GM12873 (cell line): ENCODE data around the gene GPX8.

Experiments used
- TF ChIP-seq, protein P1 (sequence below): IDR thresholded peaks from 2 replicates; pipeline ENCODE4 v1.5.1; 2012; ENCODE audit warnings: low read depth, mild to moderate bottlenecking, moderate library complexity, low read length, control low read depth; ENCODE audit not compliant: insufficient read depth; ENCODE audit errors: missing control alignments

GPX8 gene

DNA sequence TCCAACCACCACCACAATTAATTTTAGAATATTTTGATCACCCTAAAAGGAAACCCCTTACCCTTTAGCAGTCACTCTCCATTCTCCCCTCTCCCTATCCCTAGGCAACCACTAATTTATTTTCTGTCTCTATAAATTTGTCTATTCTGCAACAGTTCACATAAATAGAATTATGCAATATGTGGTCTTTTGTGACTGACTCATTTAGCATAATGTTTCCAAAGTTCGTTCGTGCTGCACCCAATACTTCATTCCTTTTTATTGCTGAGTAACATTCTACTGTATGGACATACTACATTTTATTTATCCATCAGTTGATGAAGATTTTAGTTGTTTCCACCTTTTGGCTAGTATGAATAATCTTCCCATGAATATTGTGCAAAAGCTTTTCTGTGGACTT is 31.2 kb downstream of the GPX8 start:
- TF ChIP-seq, protein P1, sequence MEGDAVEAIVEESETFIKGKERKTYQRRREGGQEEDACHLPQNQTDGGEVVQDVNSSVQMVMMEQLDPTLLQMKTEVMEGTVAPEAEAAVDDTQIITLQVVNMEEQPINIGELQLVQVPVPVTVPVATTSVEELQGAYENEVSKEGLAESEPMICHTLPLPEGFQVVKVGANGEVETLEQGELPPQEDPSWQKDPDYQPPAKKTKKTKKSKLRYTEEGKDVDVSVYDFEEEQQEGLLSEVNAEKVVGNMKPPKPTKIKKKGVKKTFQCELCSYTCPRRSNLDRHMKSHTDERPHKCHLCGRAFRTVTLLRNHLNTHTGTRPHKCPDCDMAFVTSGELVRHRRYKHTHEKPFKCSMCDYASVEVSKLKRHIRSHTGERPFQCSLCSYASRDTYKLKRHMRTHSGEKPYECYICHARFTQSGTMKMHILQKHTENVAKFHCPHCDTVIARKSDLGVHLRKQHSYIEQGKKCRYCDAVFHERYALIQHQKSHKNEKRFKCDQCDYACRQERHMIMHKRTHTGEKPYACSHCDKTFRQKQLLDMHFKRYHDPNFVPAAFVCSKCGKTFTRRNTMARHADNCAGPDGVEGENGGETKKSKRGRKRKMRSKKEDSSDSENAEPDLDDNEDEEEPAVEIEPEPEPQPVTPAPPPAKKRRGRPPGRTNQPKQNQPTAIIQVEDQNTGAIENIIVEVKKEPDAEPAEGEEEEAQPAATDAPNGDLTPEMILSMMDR: no peak

DNA sequence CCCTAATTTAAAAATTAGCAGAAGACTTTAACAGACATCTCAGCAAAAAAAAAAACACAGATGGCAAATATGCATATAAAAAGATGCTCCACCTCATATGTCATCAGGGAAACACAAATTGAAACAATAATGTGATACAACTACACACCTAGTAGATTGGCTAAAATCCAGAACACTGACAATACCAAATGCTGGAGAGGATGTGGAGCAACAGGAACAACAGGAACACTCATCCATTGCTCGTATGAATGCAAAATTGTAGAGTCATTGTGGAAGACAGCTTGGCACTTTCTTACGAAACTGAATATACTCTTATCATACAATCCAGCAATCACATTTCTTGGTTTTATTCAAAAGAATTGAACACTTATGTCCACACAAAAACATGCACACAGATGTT is 45.0 kb downstream of the GPX8 start:
- TF ChIP-seq, protein P1: no peak

DNA sequence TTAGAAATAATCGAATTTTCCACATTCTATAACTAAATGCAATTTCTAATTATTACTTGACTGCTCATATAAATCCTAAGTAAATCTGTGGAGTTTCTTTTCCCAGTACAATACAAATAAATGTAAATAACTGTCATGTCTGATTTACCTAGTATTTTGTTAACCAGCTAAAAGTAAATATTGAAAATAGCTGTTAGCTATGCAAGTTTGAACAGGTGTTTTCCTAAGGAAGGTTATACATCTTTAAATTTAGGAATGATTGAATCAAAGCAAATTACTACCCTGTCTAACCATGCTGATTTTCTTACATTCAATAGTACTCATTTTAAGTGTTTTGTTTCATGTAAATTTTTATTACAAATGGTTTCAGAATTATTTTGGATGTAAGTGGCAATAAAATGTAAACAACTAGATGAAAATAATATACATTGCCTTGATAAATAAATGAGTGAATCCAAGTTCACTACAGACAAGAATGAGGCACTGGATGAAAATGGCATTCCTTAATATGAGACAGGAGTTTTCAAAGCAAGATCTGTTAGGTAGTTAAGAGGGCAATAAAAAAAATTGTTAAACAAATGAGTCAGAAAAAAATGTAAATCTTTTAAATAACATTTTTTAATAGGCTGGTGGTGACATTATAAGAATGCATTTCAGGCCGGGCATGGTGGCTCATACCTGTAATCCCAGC is 51.4 kb downstream of the GPX8 start:
- TF ChIP-seq, protein P1: no peak
